ENCODE data around the gene ATP9B. TPM values are rescaled to one million over a fixed set of nuclear protein-coding genes. Genes with fewer than 3 reads are reported as not detected.

Gene ATP9B
- total RNA-seq, 1 experiment from 2014 or later: 8.6 TPM

- no peaks in the 10 kb centered on the region for H3K27me3 ChIP-seq (ENCODE audit: insufficient read depth, low read depth)
- no TSS peak for BruUV-seq (replicated peaks)
- H3K9me3 ChIP-seq (ENCODE audit: insufficient read depth, low read depth): no peaks in the 10 kb centered on the region
- POLR2A ChIA-PET (ENCODE audit: unreplicated experiment): no interaction called here
- no peak overlapping the region for H2AFZ ChIP-seq
- TF ChIP-seq EZH2 (IDR thresholded peaks at IDR 0.05; ENCODE audit: low read depth) (no peak), CTCF (conservative IDR thresholded peaks at IDR 0.05) (no peak)
- 0 out of 2 replicates have a peak, but pooled peaks cover 9% of the 10 kb centered on the region for H3F3A ChIP-seq (ENCODE audit: insufficient read depth, low read depth)
- H3K79me2 ChIP-seq (ENCODE audit: low read depth): no peaks in the 10 kb centered on the region
- no peaks in the 10 kb centered on the region for H4K20me1 ChIP-seq (ENCODE audit: insufficient read depth)
- no peaks in the 10 kb centered on the region for H3K9me2 ChIP-seq (ENCODE audit: insufficient read depth)
- DNase-seq: no peak
- H3K36me3 ChIP-seq (ENCODE audit: low read depth): no peaks in the 10 kb centered on the region
- H3K4me2 ChIP-seq: no peak overlapping the region
- intact Hi-C loops (cut with micrococcal nuclease; ENCODE audit: unreplicated experiment): no loop called here
- H3K27ac ChIP-seq: no peak overlapping the region
- peaks cover 10% of the 10 kb centered on the region for H3K4me1 ChIP-seq (replicated peaks; ENCODE audit: insufficient read depth)
- H3K4me3 ChIP-seq: no peak overlapping the region
- CTCF ChIA-PET: no interaction called here
These were observed 333.0 kb downstream of the ATP9B start for GRCh38 chr18:79402209-79402576.

GRCh38 chr18:79402977-79403722 lies 334.0 kb downstream of the ATP9B start:
- no TSS peak for BruUV-seq (replicated peaks)
- peak overlapping the region; percentile 34 for H3K4me2 ChIP-seq
- POLR2A ChIA-PET (ENCODE audit: unreplicated experiment): interaction anchor here (0.7 kb wide), 1 partner anchor 40 kb away, joined by 4 read pairs; no protein-coding TSS in a partner anchor
- H3K27me3 ChIP-seq (ENCODE audit: insufficient read depth, low read depth): no peaks in the 10 kb centered on the region
- intact Hi-C loops (cut with micrococcal nuclease; ENCODE audit: unreplicated experiment): no loop called here
- H3K4me1 ChIP-seq (replicated peaks; ENCODE audit: insufficient read depth): peaks cover 10% of the 10 kb centered on the region
- no peaks in the 10 kb centered on the region for H4K20me1 ChIP-seq (ENCODE audit: insufficient read depth)
- no peak for TF ChIP-seq EZH2 (IDR thresholded peaks at IDR 0.05; ENCODE audit: low read depth)
- TF ChIP-seq CTCF (conservative IDR thresholded peaks at IDR 0.05): no peak
- H3F3A ChIP-seq (ENCODE audit: insufficient read depth, low read depth): 0 out of 2 replicates have a peak, but pooled peaks cover 4% of the 10 kb centered on the region
- no peaks in the 10 kb centered on the region for H3K9me2 ChIP-seq (ENCODE audit: insufficient read depth)
- H3K79me2 ChIP-seq (ENCODE audit: low read depth): no peaks in the 10 kb centered on the region
- H3K36me3 ChIP-seq (ENCODE audit: low read depth): no peaks in the 10 kb centered on the region
- DNase-seq: peak in 1 of 2 experiments; percentile 43
- no peak overlapping the region for H3K27ac ChIP-seq
- no peaks in the 10 kb centered on the region for H3K9me3 ChIP-seq (ENCODE audit: insufficient read depth, low read depth)
- 0 out of 2 replicates have a peak overlapping the region, but pooled peaks have one; percentile 21 for H3K4me3 ChIP-seq
- CTCF ChIA-PET: interaction anchor here (0.6 kb wide), 1 partner anchor 375 kb away, joined by 4 read pairs; no protein-coding TSS in a partner anchor
- no peak overlapping the region for H2AFZ ChIP-seq

GRCh38 chr18:79403723-79404566 lies 334.8 kb downstream of the ATP9B start:
- Histone ChIP-seq H3F3A (ENCODE audit: insufficient read depth, low read depth) (0 out of 2 replicates have a peak, but pooled peaks cover 3% of the 10 kb centered on the region), H3K36me3 (ENCODE audit: low read depth) (no peaks in the 10 kb centered on the region), H4K20me1 (ENCODE audit: insufficient read depth) (no peaks in the 10 kb centered on the region), H3K9me3 (ENCODE audit: insufficient read depth, low read depth) (no peaks in the 10 kb centered on the region), H3K79me2 (ENCODE audit: low read depth) (no peaks in the 10 kb centered on the region), H3K4me3 (0 out of 2 replicates have a peak overlapping the region, but pooled peaks have one; percentile 21), H3K27ac (no peak overlapping the region), H3K27me3 (ENCODE audit: insufficient read depth, low read depth) (no peaks in the 10 kb centered on the region), H3K9me2 (ENCODE audit: insufficient read depth) (no peaks in the 10 kb centered on the region), H3K4me1 (replicated peaks; ENCODE audit: insufficient read depth) (peaks cover 10% of the 10 kb centered on the region), H3K4me2 (peak overlapping the region; percentile 34), H2AFZ (no peak overlapping the region)
- peak in 1 of 2 experiments; percentile 49 for DNase-seq
- ChIA-PET CTCF (interaction anchor here (0.6 kb wide), 1 partner anchor 376 kb away, joined by 4 read pairs; no protein-coding TSS in a partner anchor), POLR2A (ENCODE audit: unreplicated experiment) (interaction anchor here (0.6 to 0.7 kb wide), 2 partner anchors 13 to 40 kb away, joined by 4 to 5 read pairs; no protein-coding TSS in a partner anchor)
- TF ChIP-seq EZH2 (IDR thresholded peaks at IDR 0.05; ENCODE audit: low read depth): no peak
- no peak for TF ChIP-seq CTCF (conservative IDR thresholded peaks at IDR 0.05)
- intact Hi-C loops (cut with micrococcal nuclease; ENCODE audit: unreplicated experiment): no loop called here
- no TSS peak for BruUV-seq (replicated peaks)

All from PC-9 (cell line).